CD4-positive, alpha-beta T cell treated with Interleukin-15 for 1 hour (primary cell): ENCODE data around the gene TIGD7.
"Not testable (repeated sequence)": the region's sequence is repeated elsewhere in the genome, so short reads cannot be mapped to it uniquely, and the experiment has no call there.

Experiments used
- DNase-seq: peaks from one replicate; pipeline ENCODE4 v3.0.0-alpha.2; 2020

Gene TIGD7

GRCh38 chr16:3282103-3282729 is 23.0 kb downstream of the TIGD7 start:
- no peak for DNase-seq

- no peak for DNase-seq
Observed at GRCh38 chr16:3281222-3281820, 23.9 kb downstream of the TIGD7 start.

- no peak for DNase-seq
Observed at GRCh38 chr16:3276679-3277078, 28.6 kb downstream of the TIGD7 start.

GRCh38 chr16:3274947-3275346 is 30.3 kb downstream of the TIGD7 start:
- no peak for DNase-seq

- DNase-seq = no peak
Observed at GRCh38 chr16:3274490-3274889, 30.7 kb downstream of the TIGD7 start.

- DNase-seq = not testable (repeated sequence)
Observed at GRCh38 chr16:3271281-3271680, 33.9 kb downstream of the TIGD7 start.

- DNase-seq = not testable (repeated sequence)
Observed at GRCh38 chr16:3270718-3271117, 34.5 kb downstream of the TIGD7 start.

- DNase-seq = no peak
Observed at GRCh38 chr16:3268294-3268693, 36.9 kb downstream of the TIGD7 start.

GRCh38 chr16:3266873-3267537 is 38.2 kb downstream of the TIGD7 start:
- no peak for DNase-seq

- DNase-seq = peak; percentile 97
Observed at GRCh38 chr16:3264137-3265036, 40.8 kb downstream of the TIGD7 start.

- no peak for DNase-seq
Observed at GRCh38 chr16:3262517-3262916, 42.7 kb downstream of the TIGD7 start.

GRCh38 chr16:3259836-3260235 is 45.4 kb downstream of the TIGD7 start:
- no peak for DNase-seq

- DNase-seq = no peak
Observed at GRCh38 chr16:3256866-3257465, 48.3 kb downstream of the TIGD7 start.

- peak; percentile 42 for DNase-seq
Observed at GRCh38 chr16:3256146-3256865, 48.9 kb downstream of the TIGD7 start, which contains the start of gene MEFV. MEFV (minus strand) TSS chr16:3256633; CDS start chr16:3256587, 46 bp downstream.

GRCh38 chr16:3254309-3254708 is 50.9 kb downstream of the TIGD7 start:
- no peak for DNase-seq

GRCh38 chr16:3252967-3253366 is 52.3 kb downstream of the TIGD7 start:
- no peak for DNase-seq

GRCh38 chr16:3249451-3249850 is 55.8 kb downstream of the TIGD7 start:
- no peak for DNase-seq

- DNase-seq = no peak
Observed at GRCh38 chr16:3249020-3249419, 56.2 kb downstream of the TIGD7 start.
